AG10803 (cell line): Measurements from ENCODE around the gene ENGASE.

Source experiments
- DNase-seq: peaks from one replicate; pipeline ENCODE4 v3.0.0; 2010; ENCODE audit warnings: low read depth
- H3K4me3 ChIP-seq: 2 replicates; pipeline ENCODE4 v1.5.1; 2011; ENCODE audit warnings: mild to moderate bottlenecking, low read length, control low read depth
- CTCF ChIP-seq: conservative IDR thresholded peaks from 2 replicates; pipeline ENCODE4 v1.5.1; 2011; ENCODE audit warnings: mild to moderate bottlenecking, low read length, control low read depth, inconsistent platforms

The ENGASE gene

GRCh38 chr17:79135628-79136405 is 61.2 kb downstream of the ENGASE start:
- DNase-seq, result no peak
- no peak overlapping the region for H3K4me3 ChIP-seq
- no peak for TF ChIP-seq CTCF
